AG09309 (cell line): ENCODE data around the gene TRIM47.
"Not testable (repeated sequence)": the region's sequence is repeated elsewhere in the genome, so short reads cannot be mapped to it uniquely, and the experiment has no call there.

ENCODE experiments used
- DNase-seq: peaks from one replicate; pipeline ENCODE4 v3.0.0-alpha.2; 2010; ENCODE audit warnings: low read depth
- H3K4me3 ChIP-seq: 2 replicates; pipeline ENCODE4 v1.5.1; 2011; ENCODE audit warnings: mild to moderate bottlenecking, low read depth, low read length, moderate library complexity; ENCODE audit not compliant: control insufficient read depth
- CTCF ChIP-seq: IDR thresholded peaks from 2 replicates; pipeline ENCODE4 v1.5.1; 2011; ENCODE audit warnings: mild to moderate bottlenecking, low read depth, low read length, inconsistent platforms; ENCODE audit not compliant: insufficient read depth, control insufficient read depth; ENCODE audit errors: missing control alignments

The TRIM47 gene

GRCh38 chr17:75854101-75854748 is 24.2 kb downstream of the TRIM47 start:
- DNase-seq = no peak
- H3K4me3 ChIP-seq = peak overlapping the region; percentile 69
- TF ChIP-seq CTCF = no peak

- no peak for DNase-seq
- H3K4me3 ChIP-seq = no peak overlapping the region
- no peak for TF ChIP-seq CTCF
These were observed 24.9 kb downstream of the TRIM47 start for GRCh38 chr17:75853433-75853832.

GRCh38 chr17:75851693-75851991 is 26.7 kb downstream of the TRIM47 start:
- not testable (repeated sequence) for DNase-seq, H3K4me3 ChIP-seq

GRCh38 chr17:75850928-75851692 is 27.3 kb downstream of the TRIM47 start:
- no peak overlapping the region for H3K4me3 ChIP-seq
- DNase-seq = no peak
- no peak for TF ChIP-seq CTCF

GRCh38 chr17:75849724-75850123 is 28.7 kb downstream of the TRIM47 start:
- no peak for TF ChIP-seq CTCF
- no peak for DNase-seq
- H3K4me3 ChIP-seq = no peak overlapping the region

- H3K4me3 ChIP-seq = no peak overlapping the region
- DNase-seq = no peak
- no peak for TF ChIP-seq CTCF
These were observed 29.1 kb downstream of the TRIM47 start for GRCh38 chr17:75849279-75849646.

GRCh38 chr17:75848523-75849278 is 29.7 kb downstream of the TRIM47 start:
- no peak for DNase-seq
- H3K4me3 ChIP-seq = no peak overlapping the region
- peak; percentile 80 for TF ChIP-seq CTCF
